ENCODE data around the gene LRRN4CL.

- TF ChIP-seq YY1 (IDR thresholded peaks at IDR 0.05; ENCODE audit: insufficient read depth, insufficient read length) = no peak
- no peak for TF ChIP-seq ZNF274 (IDR thresholded peaks at IDR 0.05; ENCODE audit: low read depth, low read length)
Measured at GRCh38 chr11:62671236-62671607, 18.1 kb downstream of the LRRN4CL start.
